PC-9 (cell line): ENCODE results near the gene SORCS2.

Source experiments
- CTCF ChIP-seq: fragments of 200-600 bp; sonication (generic); conservative IDR thresholded peaks from 2 replicates; pipeline ENCODE4 v1.6.1; 2017; ENCODE audit warnings: mixed run types, antibody characterized with exemption, mild to moderate bottlenecking, moderate library complexity
- EZH2 ChIP-seq: fragments of 200-600 bp; sonication (generic); IDR thresholded peaks from 2 replicates; pipeline ENCODE4 v1.8.0; 2017; ENCODE audit warnings: antibody characterized with exemption, low read depth

GRCh38 chr4:7354927-7355326 is 162.6 kb downstream of the SORCS2 start:
- no peak for TF ChIP-seq EZH2
- TF ChIP-seq CTCF = no peak
